ENCODE measurements around the gene DMKN. TPM values are rescaled to one million over a fixed set of nuclear protein-coding genes. Genes with fewer than 3 reads are reported as not detected.

Gene DMKN
- total and polyA plus RNA-seq, 9 of the 15 experiments (the other 6 are each of a cell fraction or from before 2014, with no cell fraction given) = 0.36 to 0.53 TPM; not detected in 7

- TF ChIP-seq MGA (IDR thresholded peaks at IDR 0.05) = no peak
- TF ChIP-seq HNRNPL (IDR thresholded peaks at IDR 0.05; ENCODE audit: low read depth, low read length) = no peak
- no peak for TF ChIP-seq NR2C1 (IDR thresholded peaks at IDR 0.05)
- no peak for TF ChIP-seq NR2C1 (tag; IDR thresholded peaks at IDR 0.05)
- no peak for TF ChIP-seq CBFB (CRISPR knock-in tag; IDR thresholded peaks at IDR 0.05)
- no peak for TF ChIP-seq HINFP (tag; conservative IDR thresholded peaks at IDR 0.05; ENCODE audit: low read depth)
- no peak for TF ChIP-seq RBM14 (IDR thresholded peaks at IDR 0.05; ENCODE audit: borderline replicate concordance, insufficient read depth, low read depth, low read length)
Observed at GRCh38 chr19:35533201-35533821, 19.9 kb upstream of the DMKN start, which contains the start of gene GAPDHS (continued).
